HG03159 (cell line): ENCODE data around the gene HSD3B7.

ENCODE experiments used
- ATAC-seq: cut with Tn5 transposase; IDR thresholded peaks from one replicate; pipeline ENCODE4 v1.9.1; 2021; ENCODE audit warnings: mild to moderate bottlenecking, moderate library complexity; ENCODE audit not compliant: unreplicated experiment

The HSD3B7 gene

DNA sequence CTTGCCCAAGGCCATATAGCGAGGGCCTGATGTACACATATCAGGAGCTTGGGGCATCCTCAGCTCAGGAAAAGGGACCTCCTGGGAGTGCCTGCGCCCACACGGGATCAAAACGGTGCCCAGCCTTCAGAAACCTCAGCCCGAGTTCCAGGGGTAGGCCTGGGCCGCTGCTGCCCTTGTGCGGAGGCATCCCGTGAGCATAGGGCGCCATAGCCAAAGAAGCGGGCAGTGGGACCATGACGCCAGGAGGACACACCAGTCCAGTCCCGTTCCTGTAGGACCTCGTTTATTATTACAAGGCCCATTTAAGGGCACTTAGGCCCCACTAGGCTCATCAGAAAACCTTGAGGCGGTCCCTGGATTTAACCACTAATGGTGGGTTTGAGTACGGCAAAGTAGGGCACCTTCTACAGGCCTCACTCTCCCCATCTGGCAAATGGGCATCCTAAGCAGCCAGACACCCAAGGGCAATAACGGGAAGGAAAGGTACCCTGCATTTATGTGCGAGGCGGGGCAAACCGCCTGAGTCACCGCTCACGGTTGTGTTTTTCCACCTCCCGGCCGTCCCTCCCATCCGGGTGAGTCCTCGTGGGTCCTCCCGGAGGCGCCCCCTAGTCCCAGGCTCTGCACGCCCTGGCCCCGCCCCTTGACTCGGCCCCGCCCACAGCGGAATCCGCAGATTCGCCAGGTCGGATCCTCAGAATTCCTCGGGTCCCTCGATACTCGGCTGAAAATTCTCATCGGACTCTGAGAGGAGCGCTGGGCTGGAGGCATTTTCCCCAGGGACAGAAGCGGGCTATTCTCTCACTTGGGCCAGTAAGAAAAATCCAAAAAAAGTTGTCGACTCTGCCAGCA, 28.2 kb upstream of the HSD3B7 start:
- ATAC-seq, result peak; percentile 43

DNA sequence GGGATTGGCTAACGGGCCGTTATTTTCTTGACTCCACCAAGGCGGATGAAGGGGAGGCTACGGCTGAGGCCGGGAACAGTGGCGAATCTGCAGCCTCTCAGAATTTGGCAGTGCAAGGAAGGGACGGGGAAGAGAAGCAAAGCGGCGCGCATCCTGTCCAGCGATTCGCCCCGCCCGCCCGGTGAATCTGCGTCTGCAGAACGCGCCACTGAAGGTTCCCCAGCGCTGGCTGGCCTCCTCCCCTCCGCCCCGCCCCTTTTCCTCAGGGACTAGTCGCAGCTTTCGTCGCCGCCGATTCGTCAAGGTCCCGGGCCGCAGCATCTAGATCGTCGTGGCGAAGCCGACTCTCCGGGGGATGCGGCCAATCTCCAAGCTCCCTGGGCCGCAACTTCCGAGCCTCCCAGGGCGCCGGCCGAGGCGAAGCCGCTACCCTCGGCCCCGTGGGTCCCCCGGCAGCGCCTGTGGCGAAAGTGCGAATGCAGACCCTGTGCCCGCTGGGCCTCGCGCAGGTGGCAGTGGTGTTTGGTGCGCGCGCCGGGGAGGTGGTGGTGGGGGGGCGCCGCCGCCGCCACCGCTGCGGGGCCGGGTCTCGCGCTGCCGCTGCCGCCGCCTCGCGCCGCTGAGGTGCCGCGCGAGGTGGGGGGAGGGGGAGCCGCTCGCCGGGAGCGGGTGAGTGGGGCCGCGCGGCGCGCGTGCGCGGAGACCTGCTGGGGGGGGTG, 27.4 kb upstream of the HSD3B7 start, which contains the start of gene SETD1A:
TSS of gene SETD1A (plus strand) at position 299 of the 719 bp plus-strand sequence. CDS start 978 bp downstream, outside the sequence.
- ATAC-seq, result peak; percentile 79

DNA sequence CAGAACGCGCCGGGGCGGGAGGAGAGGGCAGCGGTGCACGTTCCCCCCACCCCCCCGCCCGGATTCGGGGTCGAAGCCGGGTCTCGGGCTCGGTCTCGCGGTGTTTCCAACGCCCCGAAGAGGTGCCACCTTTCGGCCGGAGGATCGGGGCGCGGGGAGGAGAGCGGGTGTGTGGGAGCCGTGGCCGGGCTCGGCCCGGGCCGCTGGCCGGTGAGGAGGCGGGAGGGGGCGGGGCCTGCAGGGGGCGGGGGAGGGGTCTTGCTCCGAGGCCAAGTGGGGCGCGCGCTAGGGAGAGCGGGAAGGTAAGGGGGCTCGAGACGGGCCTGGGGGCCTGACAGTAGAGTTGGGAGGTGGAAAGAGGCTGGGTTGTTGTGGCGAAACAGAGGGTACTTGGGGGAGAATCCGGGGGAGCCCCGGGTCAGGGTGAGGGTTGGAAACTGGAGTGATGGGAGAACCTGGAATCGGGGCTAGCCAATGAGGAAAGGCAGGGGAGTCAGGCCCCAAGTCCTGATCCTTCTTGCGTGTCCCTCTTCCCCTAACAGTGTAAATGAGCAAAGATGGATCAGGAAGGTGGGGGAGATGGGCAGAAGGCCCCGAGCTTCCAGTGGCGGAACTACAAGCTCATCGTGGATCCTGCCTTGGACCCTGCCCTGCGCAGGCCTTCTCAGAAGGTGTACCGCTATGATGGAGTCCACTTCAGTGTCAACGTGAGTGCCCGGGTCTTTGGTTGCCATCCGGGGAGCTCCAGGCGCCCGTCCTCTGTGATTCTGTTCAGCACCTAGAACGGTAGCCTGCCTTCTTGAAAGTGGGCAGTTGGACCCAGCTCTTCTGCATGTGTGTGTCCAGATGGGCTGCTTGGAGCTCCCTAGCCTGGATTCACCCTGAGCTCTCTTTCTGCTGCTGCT, 26.6 kb upstream of the HSD3B7 start:
- ATAC-seq, result peak; percentile 24

DNA sequence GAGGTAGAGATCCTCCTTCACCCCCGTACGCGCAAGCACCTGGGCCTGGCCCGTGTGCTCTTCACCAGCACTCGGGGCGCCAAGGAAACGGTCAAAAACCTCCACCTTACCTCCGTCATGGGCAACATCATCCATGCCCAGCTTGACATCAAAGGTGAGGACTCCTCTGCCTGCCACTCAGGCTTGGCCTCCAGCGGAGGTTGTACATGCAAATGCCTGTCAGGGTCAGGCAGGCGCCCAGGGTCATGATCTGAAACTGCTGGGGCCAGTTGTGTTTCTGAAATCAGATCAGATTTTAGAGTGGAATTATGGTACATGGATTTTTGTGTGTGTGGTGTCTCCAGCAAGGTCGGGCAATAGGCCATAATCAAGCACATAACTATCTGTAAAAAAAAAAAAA, 23.6 kb upstream of the HSD3B7 start:
- no peak for ATAC-seq

DNA sequence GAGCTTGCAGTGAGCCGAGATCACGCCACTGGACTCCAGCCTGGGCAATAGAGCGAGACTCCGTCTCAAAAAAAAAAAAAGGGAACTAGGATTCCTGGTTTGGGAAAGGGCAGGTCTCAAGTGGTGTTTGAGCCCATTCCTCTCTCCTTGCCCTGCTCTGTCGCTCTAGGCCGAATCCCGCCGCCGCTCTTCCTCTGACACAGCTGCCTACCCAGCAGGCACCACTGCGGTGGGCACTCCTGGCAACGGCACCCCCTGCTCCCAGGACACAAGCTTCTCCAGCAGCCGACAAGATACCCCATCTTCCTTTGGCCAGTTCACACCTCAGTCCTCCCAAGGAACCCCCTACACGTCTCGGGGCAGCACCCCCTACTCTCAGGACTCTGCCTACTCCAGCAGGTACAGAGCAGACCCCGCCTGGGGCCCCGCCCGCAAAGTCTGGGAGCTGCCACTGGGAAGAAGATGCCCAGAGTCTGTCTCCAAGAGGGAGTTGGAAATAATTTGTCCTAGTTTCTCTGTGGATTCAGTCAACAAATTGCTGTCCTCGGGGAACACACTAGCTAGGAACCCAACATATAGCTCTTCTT, 21.0 kb upstream of the HSD3B7 start:
- no peak for ATAC-seq

DNA sequence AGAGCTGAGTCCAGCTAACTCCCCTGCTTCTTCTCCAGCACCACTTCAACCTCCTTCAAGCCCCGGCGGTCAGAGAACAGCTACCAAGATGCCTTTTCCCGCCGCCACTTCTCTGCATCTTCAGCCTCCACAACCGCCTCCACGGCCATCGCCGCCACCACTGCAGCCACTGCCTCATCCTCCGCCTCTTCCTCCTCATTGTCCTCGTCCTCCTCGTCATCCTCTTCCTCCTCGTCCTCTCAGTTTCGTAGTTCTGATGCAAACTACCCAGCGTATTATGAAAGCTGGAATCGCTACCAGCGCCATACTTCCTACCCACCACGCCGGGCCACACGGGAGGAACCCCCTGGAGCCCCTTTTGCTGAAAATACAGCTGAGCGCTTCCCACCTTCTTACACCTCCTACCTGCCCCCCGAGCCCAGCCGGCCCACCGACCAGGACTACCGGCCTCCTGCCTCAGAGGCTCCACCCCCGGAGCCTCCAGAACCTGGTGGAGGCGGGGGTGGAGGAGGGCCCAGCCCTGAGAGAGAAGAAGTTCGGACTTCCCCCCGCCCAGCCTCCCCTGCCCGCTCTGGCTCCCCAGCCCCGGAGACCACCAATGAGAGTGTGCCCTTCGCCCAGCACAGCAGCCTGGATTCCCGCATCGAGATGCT, 20.3 kb upstream of the HSD3B7 start:
- ATAC-seq, result no peak

DNA sequence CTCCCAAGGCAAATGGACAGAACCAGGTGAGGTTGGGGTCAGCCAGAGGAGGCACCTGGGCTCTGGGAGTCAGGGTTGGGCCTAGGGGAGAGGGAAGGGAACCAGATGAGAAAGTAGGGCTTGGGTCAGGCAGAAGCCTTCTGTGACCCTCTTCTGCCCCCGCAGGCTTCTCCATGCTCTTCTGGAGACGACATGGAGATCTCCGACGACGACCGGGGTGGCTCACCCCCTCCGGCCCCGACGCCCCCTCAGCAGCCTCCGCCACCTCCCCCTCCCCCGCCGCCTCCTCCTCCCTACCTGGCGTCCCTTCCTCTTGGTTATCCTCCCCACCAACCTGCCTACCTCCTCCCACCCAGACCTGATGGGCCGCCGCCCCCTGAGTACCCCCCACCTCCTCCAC, 19.6 kb upstream of the HSD3B7 start:
- no peak for ATAC-seq

DNA sequence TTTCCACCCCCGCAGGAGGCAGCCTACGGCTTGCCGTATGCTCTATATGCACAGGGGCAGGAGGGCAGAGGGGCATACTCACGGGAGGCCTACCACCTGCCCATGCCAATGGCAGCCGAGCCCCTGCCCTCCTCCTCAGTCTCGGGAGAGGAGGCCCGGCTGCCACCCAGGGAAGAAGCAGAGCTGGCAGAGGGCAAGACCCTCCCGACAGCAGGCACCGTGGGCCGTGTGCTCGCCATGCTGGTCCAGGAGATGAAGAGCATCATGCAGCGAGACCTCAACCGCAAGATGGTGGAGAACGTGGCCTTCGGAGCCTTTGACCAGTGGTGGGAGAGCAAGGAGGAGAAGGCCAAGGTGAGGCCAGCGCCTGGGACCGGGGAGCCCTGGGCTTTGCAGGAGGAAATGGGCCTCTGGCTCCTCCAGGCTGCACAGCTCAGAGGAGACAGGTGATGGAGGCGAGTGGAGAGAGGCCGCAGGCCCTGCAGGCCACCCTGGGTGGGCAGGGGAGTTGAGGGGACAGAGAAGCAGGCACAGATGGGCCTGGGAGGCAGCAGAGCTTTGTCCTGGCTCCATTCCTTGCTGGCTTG, 18.9 kb upstream of the HSD3B7 start:
- ATAC-seq, result no peak

DNA sequence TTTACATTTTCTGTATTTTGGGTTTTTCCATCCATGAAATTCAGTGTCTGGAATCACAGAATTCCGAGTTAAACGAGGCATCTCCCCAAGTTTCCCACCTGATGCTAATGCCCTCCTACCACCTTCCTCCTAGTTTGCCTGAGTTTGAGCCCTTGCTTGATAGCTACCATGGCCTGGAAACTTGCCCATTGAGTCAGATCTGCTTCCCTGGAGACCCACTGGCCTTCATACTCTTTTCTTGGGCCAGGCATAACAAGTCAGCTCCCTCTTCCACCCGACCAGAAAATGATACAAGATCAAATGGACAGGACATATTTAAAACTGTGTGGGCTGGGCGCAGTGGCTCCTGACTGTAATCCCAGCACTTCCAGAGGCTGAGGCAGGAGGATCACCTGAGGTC, 17.2 kb upstream of the HSD3B7 start:
- no peak for ATAC-seq

DNA sequence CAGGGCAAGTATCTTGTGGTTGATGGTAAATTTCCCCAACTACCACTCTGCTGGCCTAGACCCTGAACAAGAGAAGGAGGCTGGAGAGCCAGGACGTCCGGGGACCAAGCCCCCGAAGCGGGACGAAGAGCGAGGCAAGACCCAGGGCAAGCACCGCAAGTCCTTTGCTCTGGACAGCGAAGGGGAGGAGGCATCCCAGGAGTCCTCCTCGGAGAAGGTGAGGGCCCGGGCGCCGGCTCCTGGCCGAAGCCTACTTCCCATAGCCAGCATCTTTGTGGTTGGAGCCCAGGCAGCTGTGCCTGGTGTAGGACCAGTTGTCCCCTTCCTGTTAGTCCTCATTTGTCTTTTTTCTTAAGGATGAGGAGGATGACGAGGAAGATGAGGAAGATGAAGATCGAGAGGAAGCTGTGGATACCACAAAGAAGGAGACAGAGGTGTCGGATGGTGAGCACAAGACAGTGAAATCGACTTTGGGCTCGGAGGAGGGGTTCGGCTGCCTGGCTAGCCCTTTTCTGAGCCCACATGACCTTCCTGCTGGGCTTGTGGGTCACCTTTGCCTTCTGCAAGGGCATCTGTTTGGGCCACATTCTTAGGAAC, 15.7 kb upstream of the HSD3B7 start:
- ATAC-seq, result no peak

DNA sequence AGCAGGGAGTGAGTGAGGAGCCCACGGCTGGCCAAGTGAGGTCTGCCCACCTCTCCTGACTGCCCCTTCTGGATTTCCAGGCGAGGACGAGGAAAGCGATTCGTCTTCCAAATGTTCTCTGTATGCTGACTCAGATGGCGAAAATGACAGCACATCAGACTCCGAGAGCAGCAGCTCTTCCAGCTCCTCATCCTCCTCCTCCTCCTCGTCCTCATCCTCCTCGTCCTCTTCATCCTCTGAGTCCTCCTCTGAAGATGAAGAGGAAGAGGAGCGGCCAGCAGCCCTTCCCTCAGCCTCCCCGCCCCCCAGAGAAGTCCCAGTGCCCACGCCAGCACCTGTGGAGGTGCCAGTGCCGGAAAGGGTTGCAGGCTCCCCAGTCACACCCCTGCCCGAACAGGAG, 13.7 kb upstream of the HSD3B7 start:
- no peak for ATAC-seq

DNA sequence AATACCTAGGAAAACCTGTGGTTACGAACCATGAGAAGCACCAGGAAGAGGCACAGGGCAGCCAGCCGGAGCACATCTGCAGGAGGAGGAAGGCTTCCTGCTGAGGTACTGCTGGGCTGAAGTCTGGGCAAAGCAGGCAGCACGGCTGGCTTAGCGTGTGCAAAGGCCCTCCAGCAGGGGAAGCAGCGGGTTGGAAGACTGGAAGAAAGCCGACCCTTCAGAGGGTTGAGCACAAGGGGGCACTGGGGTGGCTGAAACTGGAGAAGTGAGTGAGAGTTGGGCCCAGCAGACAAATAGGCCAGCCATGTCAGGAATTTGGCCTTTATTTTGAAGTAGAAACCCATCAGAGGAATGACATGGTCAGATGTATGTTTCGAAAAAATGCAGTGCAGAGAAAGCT, 12.1 kb upstream of the HSD3B7 start:
- ATAC-seq, result no peak

DNA sequence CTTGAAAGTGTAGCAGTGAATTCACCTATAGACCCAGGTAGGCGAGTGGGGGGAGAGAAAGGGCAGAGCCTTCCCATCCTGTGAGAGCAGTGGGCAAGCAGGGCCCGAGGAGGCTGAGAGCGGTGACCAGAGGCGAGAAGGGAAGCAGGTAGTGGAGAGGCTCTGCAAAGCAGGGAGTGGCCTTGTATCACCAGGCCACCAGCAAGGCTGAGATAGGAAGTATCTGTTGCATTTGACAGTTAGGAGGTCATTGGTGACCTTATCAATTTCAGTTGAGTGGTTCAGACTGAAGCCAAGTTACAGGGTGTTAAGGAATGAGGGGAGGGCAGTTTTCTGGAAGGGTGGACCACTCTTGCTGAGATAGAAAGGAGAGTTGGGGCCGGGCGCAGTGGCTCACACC, 10.7 kb upstream of the HSD3B7 start:
- ATAC-seq, result no peak

DNA sequence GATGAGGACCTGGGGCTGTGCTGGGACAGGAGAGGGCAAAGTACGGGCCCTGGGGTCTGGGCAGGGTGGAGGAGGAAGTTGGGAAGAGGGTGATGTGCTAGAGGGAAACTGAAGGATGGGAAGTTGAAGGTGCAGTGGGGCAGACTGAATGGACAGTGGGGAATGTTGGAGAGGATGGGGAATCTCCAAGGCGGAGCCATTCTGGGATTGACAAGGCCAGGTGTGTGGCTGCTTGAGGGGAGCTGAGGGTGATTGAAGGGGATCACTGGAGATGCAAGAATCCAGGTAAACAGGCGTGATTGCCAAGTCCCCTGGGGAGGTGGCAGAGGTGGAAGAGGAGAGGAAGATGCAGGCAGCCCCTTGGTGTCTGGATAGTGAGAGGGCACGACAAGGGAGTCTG, 8.5 kb upstream of the HSD3B7 start:
- no peak for ATAC-seq

DNA sequence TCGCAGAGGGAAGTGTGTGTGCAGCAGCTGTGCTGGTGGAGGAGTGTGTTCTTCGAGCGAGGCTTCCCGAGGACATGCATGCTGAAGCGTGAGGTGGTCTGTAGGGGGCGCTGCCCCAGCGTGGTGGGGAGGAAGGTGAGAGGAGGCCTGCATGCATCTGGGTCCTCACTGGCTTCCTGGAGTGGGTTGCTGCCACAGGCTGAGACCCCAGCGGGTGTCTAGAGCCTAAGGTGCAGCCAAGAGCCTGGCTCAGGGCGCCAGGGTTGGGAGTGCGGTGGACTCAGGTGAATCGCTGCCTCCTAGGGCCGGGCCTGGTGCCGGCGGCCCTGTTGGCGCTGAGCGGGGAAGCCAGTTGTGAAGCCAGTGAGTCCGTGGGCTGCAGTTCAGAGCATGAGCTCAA, 7.5 kb upstream of the HSD3B7 start:
- no peak for ATAC-seq

DNA sequence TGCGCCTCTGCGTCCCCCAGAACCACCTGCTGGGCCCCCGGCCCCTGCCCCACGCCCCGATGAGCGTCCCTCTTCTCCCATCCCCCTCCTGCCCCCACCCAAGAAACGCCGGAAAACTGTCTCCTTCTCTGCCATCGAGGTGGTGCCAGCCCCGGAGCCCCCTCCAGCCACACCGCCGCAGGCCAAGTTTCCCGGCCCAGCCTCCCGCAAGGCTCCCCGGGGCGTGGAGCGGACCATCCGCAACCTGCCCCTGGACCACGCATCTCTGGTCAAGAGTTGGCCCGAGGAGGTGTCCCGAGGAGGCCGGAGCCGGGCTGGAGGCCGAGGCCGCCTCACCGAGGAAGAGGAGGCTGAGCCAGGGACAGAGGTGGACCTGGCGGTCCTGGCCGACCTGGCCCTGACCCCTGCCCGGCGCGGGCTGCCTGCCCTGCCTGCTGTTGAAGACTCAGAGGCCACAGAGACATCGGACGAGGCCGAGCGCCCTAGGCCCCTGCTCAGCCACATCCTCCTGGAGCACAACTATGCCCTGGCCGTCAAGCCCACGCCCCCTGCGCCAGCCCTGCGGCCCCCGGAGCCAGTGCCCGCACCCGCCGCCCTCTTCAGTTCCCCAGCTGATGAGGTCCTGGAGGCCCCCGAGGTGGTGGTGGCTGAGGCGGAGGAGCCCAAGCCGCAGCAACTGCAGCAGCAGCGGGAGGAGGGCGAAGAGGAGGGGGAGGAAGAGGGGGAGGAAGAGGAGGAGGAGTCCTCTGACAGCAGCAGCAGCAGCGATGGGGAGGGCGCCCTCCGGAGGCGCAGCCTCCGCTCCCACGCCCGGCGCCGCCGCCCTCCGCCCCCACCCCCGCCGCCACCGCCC, 5.6 kb upstream of the HSD3B7 start:
- ATAC-seq, result no peak

DNA sequence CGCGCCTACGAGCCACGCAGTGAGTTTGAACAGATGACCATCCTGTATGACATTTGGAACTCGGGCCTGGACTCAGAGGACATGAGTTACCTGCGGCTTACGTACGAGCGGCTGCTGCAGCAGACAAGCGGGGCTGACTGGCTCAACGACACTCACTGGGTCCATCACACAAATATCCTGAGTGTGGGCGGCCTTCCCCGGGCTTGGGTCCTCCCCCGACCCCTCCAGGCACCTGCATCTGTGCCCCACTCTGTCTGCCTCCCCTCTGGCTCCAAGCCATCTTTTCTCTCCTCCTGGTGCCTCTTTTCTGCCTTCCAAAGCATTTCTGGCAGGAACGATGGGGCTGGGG, 5.0 kb upstream of the HSD3B7 start:
- ATAC-seq, result no peak

DNA sequence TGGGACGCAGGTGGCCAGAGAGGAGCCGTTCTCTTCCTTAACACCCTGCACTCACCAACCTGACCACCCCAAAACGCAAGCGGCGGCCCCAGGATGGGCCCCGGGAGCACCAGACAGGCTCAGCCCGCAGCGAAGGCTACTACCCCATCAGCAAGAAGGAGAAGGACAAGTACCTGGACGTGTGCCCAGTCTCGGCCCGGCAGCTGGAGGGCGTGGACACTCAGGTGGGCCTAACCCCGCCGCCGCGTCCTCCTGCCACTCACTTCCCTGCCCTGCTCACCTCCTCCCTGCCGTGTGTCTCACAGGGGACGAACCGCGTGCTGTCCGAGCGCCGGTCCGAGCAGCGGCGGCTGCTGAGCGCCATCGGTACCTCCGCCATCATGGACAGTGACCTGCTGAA, 4.6 kb upstream of the HSD3B7 start:
- no peak for ATAC-seq

DNA sequence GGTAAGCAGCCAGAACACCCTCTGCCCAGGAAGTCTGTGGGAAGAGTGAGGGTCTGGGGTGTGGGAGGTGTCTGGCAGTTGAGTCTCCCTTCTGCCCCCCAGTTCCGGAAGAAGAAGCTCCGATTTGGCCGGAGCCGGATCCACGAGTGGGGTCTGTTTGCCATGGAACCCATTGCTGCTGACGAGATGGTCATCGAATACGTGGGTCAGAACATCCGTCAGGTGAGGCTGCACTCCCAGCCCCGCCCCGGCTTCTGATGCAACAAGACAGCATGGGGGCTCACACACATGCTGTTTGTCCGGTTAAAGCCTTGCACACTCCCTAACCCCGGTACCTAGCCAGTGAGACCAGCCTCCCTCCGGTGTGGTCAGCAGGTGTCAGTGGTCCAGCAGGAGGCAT, 4.0 kb upstream of the HSD3B7 start:
- no peak for ATAC-seq
